GM18867 (cell line): ENCODE measurements around the gene ELP5.

Source experiments
- ATAC-seq: cut with Tn5 transposase; IDR thresholded peaks from one replicate; pipeline ENCODE4 v1.9.1; 2021; ENCODE audit warnings: mild to moderate bottlenecking, moderate library complexity; ENCODE audit not compliant: unreplicated experiment

Gene ELP5

GRCh38 chr17:7252176-7253043 lies at the start of gene ELP5:
Gene ELP5 (plus strand): TSS chr17:7252215. CDS start chr17:7252551, 336 bp downstream.
- ATAC-seq, result peak; percentile 47

GRCh38 chr17:7203391-7203790 lies 48.6 kb upstream of the ELP5 start:
- ATAC-seq, result no peak

- ATAC-seq, result no peak
Observed at GRCh38 chr17:7204336-7204735, 47.7 kb upstream of the ELP5 start.

GRCh38 chr17:7204828-7205461 lies 47.1 kb upstream of the ELP5 start:
- peak; percentile 78 for ATAC-seq

GRCh38 chr17:7205561-7205960 lies 46.5 kb upstream of the ELP5 start:
- no peak for ATAC-seq

- ATAC-seq, result no peak
Observed at GRCh38 chr17:7207120-7208001, 44.7 kb upstream of the ELP5 start.

GRCh38 chr17:7208027-7208571 lies 43.9 kb upstream of the ELP5 start:
- no peak for ATAC-seq

GRCh38 chr17:7208754-7209460 lies 43.1 kb upstream of the ELP5 start:
- ATAC-seq, result no peak

GRCh38 chr17:7211491-7212273 lies 40.3 kb upstream of the ELP5 start:
- ATAC-seq, result no peak

- ATAC-seq, result no peak
Observed at GRCh38 chr17:7213895-7214299, 38.1 kb upstream of the ELP5 start.

- peak; percentile 81 for ATAC-seq
Observed at GRCh38 chr17:7214300-7215135, 37.5 kb upstream of the ELP5 start.

- no peak for ATAC-seq
Observed at GRCh38 chr17:7215136-7215638, 36.8 kb upstream of the ELP5 start.

GRCh38 chr17:7215652-7216180 lies 36.3 kb upstream of the ELP5 start:
- ATAC-seq, result no peak

GRCh38 chr17:7216242-7217112 lies 35.5 kb upstream of the ELP5 start:
- ATAC-seq, result no peak

- ATAC-seq, result no peak
Observed at GRCh38 chr17:7217113-7217987, 34.7 kb upstream of the ELP5 start.

GRCh38 chr17:7218166-7218565 lies 33.8 kb upstream of the ELP5 start:
- ATAC-seq, result no peak
